ENCODE measurements around the gene SREBF1.

DNA sequence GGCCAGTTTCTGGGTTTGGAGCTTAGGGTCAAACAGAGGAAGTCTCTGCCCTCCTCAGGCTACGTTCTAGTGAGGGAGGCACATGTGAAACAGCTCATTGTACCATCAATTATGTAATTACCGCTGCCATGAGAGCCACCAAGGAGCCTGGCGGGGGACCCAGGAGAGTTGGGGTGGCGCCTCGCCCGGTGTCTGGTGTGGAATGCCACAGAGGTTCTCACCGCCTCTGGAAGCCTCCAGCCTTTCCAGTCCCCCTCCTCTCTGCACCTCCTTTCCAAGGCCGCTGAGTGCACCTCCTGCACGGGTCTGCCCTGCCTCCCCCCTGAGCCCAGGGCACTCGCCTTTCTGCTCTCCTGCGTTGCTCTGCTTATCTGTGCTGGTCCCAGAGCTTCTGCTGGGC lies 51.4 kb downstream of the SREBF1 start:
- TF ChIP-seq, protein P1, sequence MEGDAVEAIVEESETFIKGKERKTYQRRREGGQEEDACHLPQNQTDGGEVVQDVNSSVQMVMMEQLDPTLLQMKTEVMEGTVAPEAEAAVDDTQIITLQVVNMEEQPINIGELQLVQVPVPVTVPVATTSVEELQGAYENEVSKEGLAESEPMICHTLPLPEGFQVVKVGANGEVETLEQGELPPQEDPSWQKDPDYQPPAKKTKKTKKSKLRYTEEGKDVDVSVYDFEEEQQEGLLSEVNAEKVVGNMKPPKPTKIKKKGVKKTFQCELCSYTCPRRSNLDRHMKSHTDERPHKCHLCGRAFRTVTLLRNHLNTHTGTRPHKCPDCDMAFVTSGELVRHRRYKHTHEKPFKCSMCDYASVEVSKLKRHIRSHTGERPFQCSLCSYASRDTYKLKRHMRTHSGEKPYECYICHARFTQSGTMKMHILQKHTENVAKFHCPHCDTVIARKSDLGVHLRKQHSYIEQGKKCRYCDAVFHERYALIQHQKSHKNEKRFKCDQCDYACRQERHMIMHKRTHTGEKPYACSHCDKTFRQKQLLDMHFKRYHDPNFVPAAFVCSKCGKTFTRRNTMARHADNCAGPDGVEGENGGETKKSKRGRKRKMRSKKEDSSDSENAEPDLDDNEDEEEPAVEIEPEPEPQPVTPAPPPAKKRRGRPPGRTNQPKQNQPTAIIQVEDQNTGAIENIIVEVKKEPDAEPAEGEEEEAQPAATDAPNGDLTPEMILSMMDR (IDR thresholded peaks at IDR 0.05), result no peak
- TF ChIP-seq POLR2A (IDR thresholded peaks at IDR 0.05), result no peak

Data from stomach (tissue), 4 donors.